SK-N-SH (cell line): ENCODE measurements around the gene PROX2. TPM values are rescaled to one million over a fixed set of nuclear protein-coding genes. Genes with fewer than 3 reads are reported as not detected.

Experiments used
- CHD2 ChIP-seq: fragments of 150-350 bp; IDR thresholded peaks from 2 replicates; pipeline ENCODE4 v1.6.1; 2018; ENCODE audit warnings: low read length; ENCODE audit not compliant: partially characterized antibody
- ELF1 ChIP-seq: IDR thresholded peaks from 2 replicates; pipeline ENCODE4 v1.4.0; 2012
- EP300 ChIP-seq, 2 experiments: IDR thresholded peaks; 2 replicates each; pipeline versions ENCODE4 v1.4.0 to v1.6.1; 2012; ENCODE audit warnings: borderline replicate concordance in 1 of 2, low read depth in 1 of 2, low read length in 1 of 2
- FOSL2 ChIP-seq: IDR thresholded peaks from 2 replicates; pipeline ENCODE4 v1.4.0; 2012; ENCODE audit warnings: low read depth, mild to moderate bottlenecking, moderate library complexity, borderline replicate concordance
- FOXJ3 ChIP-seq: sonication (generic); formaldehyde crosslinking; IDR thresholded peaks from 2 replicates; pipeline ENCODE4 v1.5.1; 2020; ENCODE audit warnings: mild to moderate bottlenecking, missing genetic modification reagents
- FOXM1 ChIP-seq: IDR thresholded peaks from 2 replicates; pipeline ENCODE4 v1.4.0; 2012; ENCODE audit warnings: low read depth, mild to moderate bottlenecking
- GABPA ChIP-seq: IDR thresholded peaks from 2 replicates; pipeline ENCODE4 v1.4.0; 2012; ENCODE audit warnings: low read depth, mild to moderate bottlenecking
- GATA2 ChIP-seq: sonication (generic); formaldehyde crosslinking; IDR thresholded peaks from 2 replicates; pipeline ENCODE4 v1.5.0; 2020; ENCODE audit warnings: mild to moderate bottlenecking, missing genetic modification reagents
- MXI1 ChIP-seq: IDR thresholded peaks from 2 replicates; pipeline ENCODE4 v1.6.1; 2012; ENCODE audit warnings: mild to moderate bottlenecking, low read depth, low read length, improper control_type of control experiment
- NFIC ChIP-seq: IDR thresholded peaks from 2 replicates; pipeline ENCODE4 v1.4.0; 2012; ENCODE audit warnings: borderline replicate concordance
- RAD21 ChIP-seq: IDR thresholded peaks from 2 replicates; pipeline ENCODE4 v1.6.1; 2012; ENCODE audit warnings: mild to moderate bottlenecking, low read length
- RCOR1 ChIP-seq: fragments of 150-350 bp; IDR thresholded peaks from 2 replicates; pipeline ENCODE4 v1.6.1; 2017; ENCODE audit warnings: antibody characterized with exemption, low read length
- REST ChIP-seq: IDR thresholded peaks from 2 replicates; pipeline ENCODE4 v1.6.1; 2012; ENCODE audit warnings: mild to moderate bottlenecking, low read depth, low read length, moderate library complexity
- RXRA ChIP-seq: IDR thresholded peaks from 2 replicates; pipeline ENCODE4 v1.4.0; 2012; ENCODE audit warnings: low read depth, mild to moderate bottlenecking, borderline replicate concordance
- SIN3A ChIP-seq: IDR thresholded peaks from 2 replicates; pipeline ENCODE4 v1.6.1; 2012; ENCODE audit warnings: low read depth, mild to moderate bottlenecking, low read length, moderate library complexity, borderline replicate concordance
- SMC3 ChIP-seq: IDR thresholded peaks from 2 replicates; pipeline ENCODE4 v1.6.1; 2012; ENCODE audit warnings: low read depth, low read length, improper control_type of control experiment
- TCF12 ChIP-seq: IDR thresholded peaks from 2 replicates; pipeline ENCODE4 v1.4.0; 2012
- USF2 ChIP-seq: fragments of 150-350 bp; IDR thresholded peaks from 2 replicates; pipeline ENCODE4 v1.6.1; 2017; ENCODE audit warnings: antibody characterized with exemption, low read length, low read depth, borderline replicate concordance
- YY1 ChIP-seq: IDR thresholded peaks from 2 replicates; pipeline ENCODE4 v1.4.0; 2012; ENCODE audit warnings: low read depth, mild to moderate bottlenecking
- polyA plus RNA-seq, 3 experiments: library from polyadenylated mRNA; depleted of rRNA; stranded (reverse); fragments of >200 nt; gene quantifications; 2 replicates each; pipeline ENCODE4 v1.2.3, GENCODE V29; 2012
- TF ChIP-seq, protein P1 (sequence below): IDR thresholded peaks from 2 replicates; pipeline ENCODE4 v1.4.0; 2012; ENCODE audit warnings: low read depth
- TF ChIP-seq, protein P2 (sequence below): IDR thresholded peaks from 2 replicates; pipeline ENCODE4 v1.4.0; 2012; ENCODE audit warnings: low read depth, borderline replicate concordance

The PROX2 gene
- polyA plus RNA-seq, 1 of the 3 experiments (the other 2 are of a cell fraction): not detected

DNA sequence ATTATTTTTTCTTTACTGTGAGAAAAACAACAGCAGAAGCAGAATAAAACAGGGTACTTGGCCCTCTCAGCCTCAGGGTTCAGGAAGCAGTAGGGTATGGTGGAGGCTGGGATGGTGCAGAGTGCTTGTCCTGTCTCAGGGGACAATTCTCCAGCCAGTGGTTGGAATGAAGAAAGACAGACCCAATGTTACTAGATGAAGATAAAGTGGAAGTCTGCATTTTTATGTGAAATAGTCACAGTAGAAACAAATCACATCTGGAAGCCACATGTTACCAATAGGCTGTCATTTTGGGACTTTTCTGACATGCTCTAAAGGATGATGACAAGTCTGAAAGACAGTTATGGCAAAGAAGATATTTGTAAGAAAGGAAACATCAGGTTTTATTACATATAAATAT, 32.3 kb downstream of the PROX2 start (continued):
- 0 out of 2 replicates have a peak, but pooled peaks have one; percentile 56 for TF ChIP-seq SIN3A
- TF ChIP-seq NFIC: no peak; the same call in 1 of the 2 replicates
- TF ChIP-seq SMC3: no peak
- TF ChIP-seq TCF12: peak; percentile 98
- peak; percentile 85 for TF ChIP-seq GATA2 (CRISPR knock-in tag)
- TF ChIP-seq FOSL2: no peak
- no peak for TF ChIP-seq ELF1
- peak; percentile 86; the same call in 1 of the 2 replicates for TF ChIP-seq FOXJ3 (CRISPR knock-in tag)
- no peak for TF ChIP-seq REST
- peak; percentile 86; the same call in 1 of the 2 replicates for TF ChIP-seq MXI1
- TF ChIP-seq YY1: no peak
- TF ChIP-seq USF2: no peak
- peak; percentile 96 for TF ChIP-seq RCOR1
- TF ChIP-seq FOXM1: no peak
- TF ChIP-seq RAD21: peak; percentile 45
- TF ChIP-seq CHD2: peak; percentile 85
- peak; percentile 50 to 94; a peak in 3 of 4 replicates for TF ChIP-seq EP300 (IDR thresholded peaks at IDR 0.05; ENCODE audit: borderline replicate concordance in 1 of 2, low read depth in 1 of 2, low read length in 1 of 2)
- TF ChIP-seq, protein P1, sequence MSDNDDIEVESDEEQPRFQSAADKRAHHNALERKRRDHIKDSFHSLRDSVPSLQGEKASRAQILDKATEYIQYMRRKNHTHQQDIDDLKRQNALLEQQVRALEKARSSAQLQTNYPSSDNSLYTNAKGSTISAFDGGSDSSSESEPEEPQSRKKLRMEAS: peak; percentile 83
- no peak for TF ChIP-seq GABPA
- TF ChIP-seq RXRA: no peak
- TF ChIP-seq, protein P2, sequence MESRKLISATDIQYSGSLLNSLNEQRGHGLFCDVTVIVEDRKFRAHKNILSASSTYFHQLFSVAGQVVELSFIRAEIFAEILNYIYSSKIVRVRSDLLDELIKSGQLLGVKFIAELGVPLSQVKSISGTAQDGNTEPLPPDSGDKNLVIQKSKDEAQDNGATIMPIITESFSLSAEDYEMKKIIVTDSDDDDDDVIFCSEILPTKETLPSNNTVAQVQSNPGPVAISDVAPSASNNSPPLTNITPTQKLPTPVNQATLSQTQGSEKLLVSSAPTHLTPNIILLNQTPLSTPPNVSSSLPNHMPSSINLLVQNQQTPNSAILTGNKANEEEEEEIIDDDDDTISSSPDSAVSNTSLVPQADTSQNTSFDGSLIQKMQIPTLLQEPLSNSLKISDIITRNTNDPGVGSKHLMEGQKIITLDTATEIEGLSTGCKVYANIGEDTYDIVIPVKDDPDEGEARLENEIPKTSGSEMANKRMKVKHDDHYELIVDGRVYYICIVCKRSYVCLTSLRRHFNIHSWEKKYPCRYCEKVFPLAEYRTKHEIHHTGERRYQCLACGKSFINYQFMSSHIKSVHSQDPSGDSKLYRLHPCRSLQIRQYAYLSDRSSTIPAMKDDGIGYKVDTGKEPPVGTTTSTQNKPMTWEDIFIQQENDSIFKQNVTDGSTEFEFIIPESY: no peak
- TF ChIP-seq, all 33 proteins: peak for 14
